Left ventricle myocardium inferior (tissue), 1 donor: Measurements from ENCODE around the gene METTL23. TPM values are rescaled to one million over a fixed set of nuclear protein-coding genes. Genes with fewer than 3 reads are reported as not detected.
"Not testable (repeated sequence)": the region's sequence is repeated elsewhere in the genome, so short reads cannot be mapped to it uniquely, and the experiment has no call there.

ENCODE experiments used
- DNase-seq: peaks from one replicate; pipeline ENCODE4 v3.0.0-alpha.2; 2020
- H3K27ac ChIP-seq: fragments of 200-600 bp; replicated peaks from 2 replicates; pipeline ENCODE4 v1.8.0; 2021
- H3K27me3 ChIP-seq: fragments of 200-600 bp; 2 replicates; pipeline ENCODE4 v1.8.0; 2021; ENCODE audit warnings: low read depth
- H3K36me3 ChIP-seq: fragments of 200-600 bp; 2 replicates; pipeline ENCODE4 v1.8.0; 2021
- H3K4me1 ChIP-seq: fragments of 200-600 bp; 2 replicates; pipeline ENCODE4 v1.8.0; 2021
- H3K4me3 ChIP-seq: fragments of 200-600 bp; 2 replicates; pipeline ENCODE4 v1.8.0; 2021; ENCODE audit warnings: mild to moderate bottlenecking, moderate library complexity
- H3K9me3 ChIP-seq: fragments of 200-600 bp; replicated peaks from 2 replicates; pipeline ENCODE4 v1.8.0; 2021
- intact Hi-C: fragments of 100-400 bp; cut with micrococcal nuclease; formaldehyde crosslinking; loops from one replicate; pipeline ENCODE4 v1.11.0; 2022
- total RNA-seq: library from RNA; stranded (reverse); fragmentation: NEBNext Ultra II Directional; extraction: Animal tissue kit (Norgen Biotek cat#: 25700); gene quantifications from one replicate; pipeline ENCODE4 v1.2.1, GENCODE V29; 2021
- TF ChIP-seq, protein P1 (sequence below): fragments of 200-600 bp; IDR thresholded peaks from 2 replicates; pipeline ENCODE4 v1.8.0; 2021; ENCODE audit warnings: antibody characterized with exemption, mild to moderate bottlenecking, borderline replicate concordance
- donor health status: DM: no; HTN: yes; CAD: no; lungs with severe emphysema.

METTL23 gene
- total RNA-seq, 1 donor from 2014 or later = 21.0 TPM

DNA sequence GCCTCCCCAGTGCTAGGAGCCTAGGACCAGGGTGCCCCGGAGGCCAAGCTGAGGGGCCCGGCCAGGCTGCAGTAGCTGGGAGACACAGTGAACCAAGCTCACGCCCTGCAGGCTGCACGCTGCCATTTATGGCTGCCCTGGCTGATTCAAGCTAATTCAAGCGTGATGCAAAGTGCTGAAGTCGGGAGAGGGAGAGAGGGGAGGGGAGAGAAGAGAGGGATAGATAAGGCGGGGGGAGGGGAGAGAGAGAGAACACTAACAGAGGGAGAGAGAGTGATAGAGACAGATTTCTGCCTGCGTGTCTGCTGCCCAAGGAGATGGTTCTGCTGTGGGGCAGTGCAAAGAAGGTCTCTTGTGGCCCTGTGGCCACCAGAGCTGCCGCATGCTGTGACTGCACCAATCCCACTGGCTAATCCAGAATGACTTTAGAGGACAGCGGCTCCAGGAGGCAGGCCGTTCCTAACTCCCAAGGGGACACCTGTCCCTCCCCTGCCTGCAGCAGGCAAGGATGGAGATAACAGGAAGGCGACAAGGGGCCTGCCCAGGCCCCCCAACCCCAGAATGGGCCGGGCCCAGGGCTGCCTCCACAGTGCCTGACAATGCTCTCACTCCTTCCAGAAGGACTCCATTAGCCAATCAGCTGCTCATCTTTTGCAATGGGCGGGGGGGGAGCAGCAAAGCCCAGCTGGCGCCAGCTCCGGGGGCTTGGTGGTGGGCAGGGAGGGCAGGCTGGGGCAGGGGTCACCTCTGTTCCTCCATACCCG lies 28.8 kb upstream of the METTL23 start:
- no peak for DNase-seq
- Histone ChIP-seq H3K4me1 (peaks cover 100% of the 10 kb centered on the region), H3K27ac (peak overlapping the region; percentile 98), H3K4me3 (peak overlapping the region; percentile 30), H3K27me3 (no peaks in the 10 kb centered on the region), H3K36me3 (no peaks in the 10 kb centered on the region), H3K9me3 (no peaks in the 10 kb centered on the region)
- intact Hi-C loops = no loop called here
- TF ChIP-seq, protein P1, sequence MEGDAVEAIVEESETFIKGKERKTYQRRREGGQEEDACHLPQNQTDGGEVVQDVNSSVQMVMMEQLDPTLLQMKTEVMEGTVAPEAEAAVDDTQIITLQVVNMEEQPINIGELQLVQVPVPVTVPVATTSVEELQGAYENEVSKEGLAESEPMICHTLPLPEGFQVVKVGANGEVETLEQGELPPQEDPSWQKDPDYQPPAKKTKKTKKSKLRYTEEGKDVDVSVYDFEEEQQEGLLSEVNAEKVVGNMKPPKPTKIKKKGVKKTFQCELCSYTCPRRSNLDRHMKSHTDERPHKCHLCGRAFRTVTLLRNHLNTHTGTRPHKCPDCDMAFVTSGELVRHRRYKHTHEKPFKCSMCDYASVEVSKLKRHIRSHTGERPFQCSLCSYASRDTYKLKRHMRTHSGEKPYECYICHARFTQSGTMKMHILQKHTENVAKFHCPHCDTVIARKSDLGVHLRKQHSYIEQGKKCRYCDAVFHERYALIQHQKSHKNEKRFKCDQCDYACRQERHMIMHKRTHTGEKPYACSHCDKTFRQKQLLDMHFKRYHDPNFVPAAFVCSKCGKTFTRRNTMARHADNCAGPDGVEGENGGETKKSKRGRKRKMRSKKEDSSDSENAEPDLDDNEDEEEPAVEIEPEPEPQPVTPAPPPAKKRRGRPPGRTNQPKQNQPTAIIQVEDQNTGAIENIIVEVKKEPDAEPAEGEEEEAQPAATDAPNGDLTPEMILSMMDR = no peak

DNA sequence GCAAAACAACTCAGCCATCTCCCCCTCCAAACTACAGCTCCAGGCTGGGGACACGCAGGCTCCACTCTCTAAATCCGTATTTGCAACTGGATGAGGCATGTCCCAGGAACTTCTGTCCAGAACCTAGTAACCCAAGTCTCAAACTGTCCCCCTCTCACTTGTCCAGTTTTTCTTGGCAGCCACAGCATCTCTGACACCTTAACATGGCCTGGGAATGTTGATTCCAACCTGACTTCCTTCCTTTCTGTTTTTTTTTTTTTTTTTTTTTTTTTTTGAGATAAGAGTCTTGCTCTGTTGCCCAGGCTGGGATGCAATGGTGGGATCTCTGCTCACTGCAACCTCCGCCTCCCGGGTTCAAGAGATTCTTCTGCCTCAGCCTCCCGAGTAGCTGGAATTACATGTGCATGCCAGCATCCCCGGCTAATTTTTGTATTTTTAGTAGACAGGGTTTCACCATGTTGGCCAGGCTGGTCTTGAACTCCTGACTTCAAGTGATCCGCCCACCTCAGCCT lies 28.1 kb upstream of the METTL23 start:
- DNase-seq, H3K9me3 ChIP-seq, intact Hi-C loops, H3K36me3 ChIP-seq, H3K27me3 ChIP-seq: not testable (repeated sequence)
- H3K4me1 ChIP-seq = peaks cover 100% of the 10 kb centered on the region
- H3K4me3 ChIP-seq = peak overlapping the region; percentile 30
- peak overlapping the region; percentile 98 for H3K27ac ChIP-seq

DNA sequence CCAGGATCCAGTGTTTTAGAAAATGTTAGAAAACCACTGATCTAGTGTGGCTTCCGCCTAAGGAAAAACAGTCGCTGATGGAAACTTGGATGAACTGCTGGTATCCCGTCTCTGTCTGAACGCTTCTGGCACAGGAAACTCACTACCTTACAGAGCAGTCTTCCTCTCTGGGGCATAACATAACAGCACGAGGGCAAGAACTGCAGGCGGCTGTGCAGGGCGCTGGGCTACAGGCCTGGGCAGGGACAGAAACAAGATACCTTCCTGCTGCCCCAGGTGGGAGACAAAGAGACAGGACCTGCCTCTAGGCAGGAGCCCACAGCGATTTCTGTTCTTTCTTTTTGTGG lies 26.4 kb upstream of the METTL23 start:
- TF ChIP-seq, protein P1 = no peak
- intact Hi-C loops = no loop called here
- no peaks in the 10 kb centered on the region for H3K27me3 ChIP-seq
- no peak for DNase-seq
- peaks cover 96% of the 10 kb centered on the region for H3K4me1 ChIP-seq
- peak overlapping the region; percentile 57 for H3K4me3 ChIP-seq
- no peaks in the 10 kb centered on the region for H3K9me3 ChIP-seq
- peak overlapping the region; percentile 98 for H3K27ac ChIP-seq
- H3K36me3 ChIP-seq = no peaks in the 10 kb centered on the region

DNA sequence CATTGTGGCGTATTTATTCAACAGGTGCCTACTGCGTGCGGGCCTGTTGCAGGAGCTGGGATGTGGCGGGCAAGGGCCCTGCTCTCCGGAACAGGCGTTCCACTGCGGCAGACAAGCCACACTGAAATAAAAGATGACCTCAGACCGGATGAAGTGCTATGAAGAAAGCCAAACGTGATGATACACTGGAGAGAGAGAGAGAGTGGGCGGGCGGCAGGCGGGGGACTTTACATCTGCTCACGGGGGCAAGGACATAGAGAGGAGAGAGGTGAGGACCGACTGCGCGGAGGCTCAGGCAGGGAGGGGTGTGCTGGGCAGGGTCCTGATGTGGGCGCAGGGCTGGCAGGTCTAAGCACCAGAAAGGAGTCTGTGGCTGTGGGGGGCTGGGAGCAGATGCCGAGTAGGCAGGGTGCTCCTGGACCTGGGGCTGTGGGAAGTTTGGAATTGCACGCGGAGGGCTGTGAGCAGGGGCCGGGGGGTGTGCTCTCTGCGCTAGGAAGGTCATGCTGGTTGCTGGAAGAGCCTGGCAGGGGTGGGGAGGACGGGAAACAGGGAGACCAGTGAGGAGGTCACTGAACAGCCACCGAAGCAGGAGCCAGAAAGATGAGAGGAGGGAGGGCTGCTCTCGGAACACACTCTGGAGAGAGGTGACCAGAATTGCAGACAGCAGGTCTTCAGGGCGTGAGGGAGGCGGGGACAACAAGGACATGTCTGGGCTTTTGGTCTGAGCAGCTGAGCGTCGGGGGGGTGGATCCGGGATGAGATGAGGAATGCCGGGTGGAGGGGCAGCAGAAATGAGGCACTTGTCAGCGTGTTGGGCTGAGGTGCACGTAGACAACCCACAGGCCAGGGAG lies 25.8 kb upstream of the METTL23 start:
- intact Hi-C loops = no loop called here
- peak; percentile 76 for DNase-seq

DNA sequence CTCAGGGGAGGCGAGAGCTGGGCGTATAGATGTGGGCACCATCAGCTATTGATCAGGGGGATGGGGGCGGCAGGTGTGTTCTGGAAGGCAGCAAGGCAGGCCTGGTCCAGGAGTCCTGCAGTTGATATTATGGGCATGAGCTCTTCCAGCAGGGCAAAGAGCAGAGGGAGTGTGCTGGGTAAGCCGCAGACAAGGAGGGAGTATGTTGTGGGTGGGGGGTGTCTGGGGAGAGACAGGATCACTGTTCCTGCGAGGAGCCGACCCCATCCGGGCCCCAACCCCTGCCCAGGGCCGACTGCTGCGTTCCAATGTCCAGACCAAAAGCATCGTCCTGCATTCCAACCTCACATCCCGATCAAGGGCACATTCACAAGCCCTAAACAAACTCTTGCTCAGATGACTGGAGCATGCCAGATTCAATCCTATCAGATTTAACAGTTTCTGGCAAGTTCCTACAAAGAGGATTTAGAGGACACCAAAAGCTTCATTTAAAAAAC lies 25.1 kb upstream of the METTL23 start:
- peak overlapping the region; percentile 57 for H3K4me3 ChIP-seq
- intact Hi-C loops = no loop called here
- DNase-seq = no peak
- no peaks in the 10 kb centered on the region for H3K9me3 ChIP-seq
- H3K27ac ChIP-seq = peak overlapping the region; percentile 98
- H3K27me3 ChIP-seq = no peaks in the 10 kb centered on the region
- TF ChIP-seq, protein P1 = no peak
- H3K4me1 ChIP-seq = peaks cover 93% of the 10 kb centered on the region
- no peaks in the 10 kb centered on the region for H3K36me3 ChIP-seq

More for the DNA sequence above, 25.8 kb upstream of the METTL23 start:
- Histone ChIP-seq H3K27me3 (no peaks in the 10 kb centered on the region), H3K4me3 (peak overlapping the region; percentile 57), H3K27ac (peak overlapping the region; percentile 98), H3K9me3 (no peaks in the 10 kb centered on the region), H3K36me3 (no peaks in the 10 kb centered on the region), H3K4me1 (peaks cover 96% of the 10 kb centered on the region)
- TF ChIP-seq, protein P1 = no peak
